A549 (cell line): ENCODE results near the gene XPNPEP3.

Experiments used
- EP300 ChIP-seq, 2 experiments: fragments of >200 bp; sonication (Bioruptor Twin); formaldehyde crosslinking; IDR thresholded peaks; 2 replicates in 1 of 2; 3 replicates in 1 of 2; pipeline ENCODE4 v1.6.1; 2016 to 2017
- HDAC2 ChIP-seq: fragments of 200-600 bp; sonication (generic); IDR thresholded peaks from 2 replicates; pipeline ENCODE4 v1.6.1; 2016
- PHF8 ChIP-seq: fragments of 200-600 bp; sonication (generic); IDR thresholded peaks from 2 replicates; pipeline ENCODE4 v1.6.1; 2016; ENCODE audit warnings: low read depth, mild to moderate bottlenecking, antibody characterized with exemption, moderate library complexity, borderline replicate concordance
- RAD21 ChIP-seq, 2 experiments: fragments of >200 bp in 1 of 2; sonication (Bioruptor Twin) in 1 of 2; formaldehyde crosslinking in 1 of 2; IDR thresholded peaks in 1 of 2; conservative IDR thresholded peaks in 1 of 2; 2 replicates in 1 of 2; 3 replicates in 1 of 2; pipeline ENCODE4 v1.6.1; 2012 to 2018; ENCODE audit warnings: inconsistent platforms in 1 of 2
- RNF2 ChIP-seq: fragments of 200-600 bp; sonication (generic); IDR thresholded peaks from 2 replicates; pipeline ENCODE4 v1.6.1; 2016; ENCODE audit warnings: low read depth, mild to moderate bottlenecking, antibody characterized with exemption, moderate library complexity, borderline replicate concordance
- SMC3 ChIP-seq: fragments of >200 bp; sonication (Bioruptor Twin); formaldehyde crosslinking; IDR thresholded peaks from 3 replicates; pipeline ENCODE4 v1.6.1; 2018; ENCODE audit warnings: inconsistent platforms
- SREBF2 ChIP-seq: fragments of 450-650 bp; IDR thresholded peaks from 2 replicates; pipeline ENCODE4 v1.6.1; 2014; ENCODE audit warnings: mild to moderate bottlenecking, moderate library complexity
- ZC3H11A ChIP-seq: fragments of 450-650 bp; IDR thresholded peaks from 2 replicates; pipeline ENCODE4 v1.6.1; 2014; ENCODE audit warnings: antibody characterized with exemption, mild to moderate bottlenecking
- TF ChIP-seq, protein P1 (sequence below): fragments of >200 bp; sonication (Bioruptor Twin); formaldehyde crosslinking; IDR thresholded peaks from 3 replicates; pipeline ENCODE4 v1.5.1; 2016
- TF ChIP-seq, protein P2 (sequence below): fragments of 150-350 bp; IDR thresholded peaks from 2 replicates; pipeline ENCODE4 v1.6.1; 2014; ENCODE audit warnings: low read depth, mild to moderate bottlenecking, low read length
- TF ChIP-seq, protein P3 (sequence below): fragments of 200-600 bp; sonication (generic); IDR thresholded peaks from 2 replicates; pipeline ENCODE4 v1.6.1; 2016; ENCODE audit warnings: antibody characterized with exemption, mild to moderate bottlenecking, moderate library complexity
- TF ChIP-seq, protein P4 (sequence below): fragments of 450-650 bp; IDR thresholded peaks from 2 replicates; pipeline ENCODE4 v1.6.1; 2014; ENCODE audit warnings: antibody characterized with exemption

DNA sequence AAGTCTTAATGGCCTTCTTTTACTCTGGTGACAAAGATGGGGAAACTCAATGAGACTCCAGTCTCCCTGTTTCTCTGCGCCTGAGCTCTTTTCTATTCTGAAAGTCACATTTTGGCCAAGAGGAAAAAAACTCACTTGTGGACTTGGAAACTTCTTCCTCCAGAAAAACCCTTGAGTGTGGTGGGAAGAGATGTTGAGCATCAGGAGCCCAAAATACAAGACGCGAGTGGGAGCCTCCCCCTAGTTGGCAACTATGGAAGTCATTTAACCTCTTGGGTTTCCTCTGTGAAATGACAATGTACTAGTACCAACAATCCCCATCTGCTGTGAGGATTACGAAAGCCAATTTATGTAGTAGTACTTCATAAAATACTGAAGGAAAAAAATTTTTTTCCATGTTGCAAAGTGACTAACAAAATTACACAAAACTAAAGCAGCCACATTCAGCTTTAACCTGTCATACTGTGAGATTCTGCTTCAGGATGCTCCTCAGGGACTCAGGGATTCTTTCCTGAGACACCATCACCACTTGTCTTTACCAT, 37.3 kb upstream of the XPNPEP3 start:
- TF ChIP-seq, protein P1, sequence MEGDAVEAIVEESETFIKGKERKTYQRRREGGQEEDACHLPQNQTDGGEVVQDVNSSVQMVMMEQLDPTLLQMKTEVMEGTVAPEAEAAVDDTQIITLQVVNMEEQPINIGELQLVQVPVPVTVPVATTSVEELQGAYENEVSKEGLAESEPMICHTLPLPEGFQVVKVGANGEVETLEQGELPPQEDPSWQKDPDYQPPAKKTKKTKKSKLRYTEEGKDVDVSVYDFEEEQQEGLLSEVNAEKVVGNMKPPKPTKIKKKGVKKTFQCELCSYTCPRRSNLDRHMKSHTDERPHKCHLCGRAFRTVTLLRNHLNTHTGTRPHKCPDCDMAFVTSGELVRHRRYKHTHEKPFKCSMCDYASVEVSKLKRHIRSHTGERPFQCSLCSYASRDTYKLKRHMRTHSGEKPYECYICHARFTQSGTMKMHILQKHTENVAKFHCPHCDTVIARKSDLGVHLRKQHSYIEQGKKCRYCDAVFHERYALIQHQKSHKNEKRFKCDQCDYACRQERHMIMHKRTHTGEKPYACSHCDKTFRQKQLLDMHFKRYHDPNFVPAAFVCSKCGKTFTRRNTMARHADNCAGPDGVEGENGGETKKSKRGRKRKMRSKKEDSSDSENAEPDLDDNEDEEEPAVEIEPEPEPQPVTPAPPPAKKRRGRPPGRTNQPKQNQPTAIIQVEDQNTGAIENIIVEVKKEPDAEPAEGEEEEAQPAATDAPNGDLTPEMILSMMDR, result no peak
- TF ChIP-seq PHF8 (no peak), SREBF2 (no peak), HDAC2 (no peak), EP300 (IDR thresholded peaks at IDR 0.05) (no peak), SMC3 (no peak), RNF2 (no peak), RAD21 (conservative IDR thresholded peaks at IDR 0.05 in 1 of 2, IDR thresholded peaks at IDR 0.05 in 1 of 2) (no peak), ZC3H11A (no peak)
- TF ChIP-seq, protein P2, sequence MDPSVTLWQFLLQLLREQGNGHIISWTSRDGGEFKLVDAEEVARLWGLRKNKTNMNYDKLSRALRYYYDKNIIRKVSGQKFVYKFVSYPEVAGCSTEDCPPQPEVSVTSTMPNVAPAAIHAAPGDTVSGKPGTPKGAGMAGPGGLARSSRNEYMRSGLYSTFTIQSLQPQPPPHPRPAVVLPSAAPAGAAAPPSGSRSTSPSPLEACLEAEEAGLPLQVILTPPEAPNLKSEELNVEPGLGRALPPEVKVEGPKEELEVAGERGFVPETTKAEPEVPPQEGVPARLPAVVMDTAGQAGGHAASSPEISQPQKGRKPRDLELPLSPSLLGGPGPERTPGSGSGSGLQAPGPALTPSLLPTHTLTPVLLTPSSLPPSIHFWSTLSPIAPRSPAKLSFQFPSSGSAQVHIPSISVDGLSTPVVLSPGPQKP, result no peak
- TF ChIP-seq, protein P3, sequence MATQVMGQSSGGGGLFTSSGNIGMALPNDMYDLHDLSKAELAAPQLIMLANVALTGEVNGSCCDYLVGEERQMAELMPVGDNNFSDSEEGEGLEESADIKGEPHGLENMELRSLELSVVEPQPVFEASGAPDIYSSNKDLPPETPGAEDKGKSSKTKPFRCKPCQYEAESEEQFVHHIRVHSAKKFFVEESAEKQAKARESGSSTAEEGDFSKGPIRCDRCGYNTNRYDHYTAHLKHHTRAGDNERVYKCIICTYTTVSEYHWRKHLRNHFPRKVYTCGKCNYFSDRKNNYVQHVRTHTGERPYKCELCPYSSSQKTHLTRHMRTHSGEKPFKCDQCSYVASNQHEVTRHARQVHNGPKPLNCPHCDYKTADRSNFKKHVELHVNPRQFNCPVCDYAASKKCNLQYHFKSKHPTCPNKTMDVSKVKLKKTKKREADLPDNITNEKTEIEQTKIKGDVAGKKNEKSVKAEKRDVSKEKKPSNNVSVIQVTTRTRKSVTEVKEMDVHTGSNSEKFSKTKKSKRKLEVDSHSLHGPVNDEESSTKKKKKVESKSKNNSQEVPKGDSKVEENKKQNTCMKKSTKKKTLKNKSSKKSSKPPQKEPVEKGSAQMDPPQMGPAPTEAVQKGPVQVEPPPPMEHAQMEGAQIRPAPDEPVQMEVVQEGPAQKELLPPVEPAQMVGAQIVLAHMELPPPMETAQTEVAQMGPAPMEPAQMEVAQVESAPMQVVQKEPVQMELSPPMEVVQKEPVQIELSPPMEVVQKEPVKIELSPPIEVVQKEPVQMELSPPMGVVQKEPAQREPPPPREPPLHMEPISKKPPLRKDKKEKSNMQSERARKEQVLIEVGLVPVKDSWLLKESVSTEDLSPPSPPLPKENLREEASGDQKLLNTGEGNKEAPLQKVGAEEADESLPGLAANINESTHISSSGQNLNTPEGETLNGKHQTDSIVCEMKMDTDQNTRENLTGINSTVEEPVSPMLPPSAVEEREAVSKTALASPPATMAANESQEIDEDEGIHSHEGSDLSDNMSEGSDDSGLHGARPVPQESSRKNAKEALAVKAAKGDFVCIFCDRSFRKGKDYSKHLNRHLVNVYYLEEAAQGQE, result no peak
- TF ChIP-seq, protein P4, sequence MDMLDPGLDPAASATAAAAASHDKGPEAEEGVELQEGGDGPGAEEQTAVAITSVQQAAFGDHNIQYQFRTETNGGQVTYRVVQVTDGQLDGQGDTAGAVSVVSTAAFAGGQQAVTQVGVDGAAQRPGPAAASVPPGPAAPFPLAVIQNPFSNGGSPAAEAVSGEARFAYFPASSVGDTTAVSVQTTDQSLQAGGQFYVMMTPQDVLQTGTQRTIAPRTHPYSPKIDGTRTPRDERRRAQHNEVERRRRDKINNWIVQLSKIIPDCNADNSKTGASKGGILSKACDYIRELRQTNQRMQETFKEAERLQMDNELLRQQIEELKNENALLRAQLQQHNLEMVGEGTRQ, result no peak
